Liver (tissue), 9 donors: ENCODE results near the gene TRAK1. TPM values are rescaled to one million over a fixed set of nuclear protein-coding genes. Genes with fewer than 3 reads are reported as not detected.

ENCODE experiments used
- DNase-seq: peaks from one replicate; pipeline ENCODE4 v3.0.0-alpha.2; 2017; ENCODE audit warnings: low spot score
- H3K27ac ChIP-seq, 2 donors: one replicate each; pipeline ENCODE4 v1.7.0; 2013; ENCODE audit warnings: inconsistent platforms in 2 of 2, low read length in 2 of 2, control low read depth in 1 of 2, low read depth in 1 of 2, mild to moderate bottlenecking in 1 of 2
- H3K27me3 ChIP-seq, 4 donors: one replicate each; pipeline versions ENCODE4 v1.6.1 to v1.7.0; 2013; ENCODE audit warnings: low read length in 3 of 4, inconsistent platforms in 1 of 4, mild to moderate bottlenecking in 1 of 4, moderate library complexity in 1 of 4; ENCODE audit not compliant: control insufficient read depth in 4 of 4, insufficient read depth in 4 of 4
- H3K36me3 ChIP-seq, 4 donors: one replicate each; pipeline versions ENCODE4 v1.6.1 to v1.7.0; 2013; ENCODE audit warnings: low read length in 3 of 4, mild to moderate bottlenecking in 3 of 4, low read depth in 1 of 4, moderate library complexity in 1 of 4; ENCODE audit not compliant: control insufficient read depth in 4 of 4, insufficient read depth in 3 of 4
- H3K4me1 ChIP-seq, 4 donors: one replicate each; pipeline versions ENCODE4 v1.6.1 to v1.7.0; 2013; ENCODE audit warnings: low read length in 3 of 4, mild to moderate bottlenecking in 3 of 4, moderate library complexity in 1 of 4; ENCODE audit not compliant: control insufficient read depth in 4 of 4, insufficient read depth in 4 of 4
- H3K4me3 ChIP-seq, 3 donors: one replicate each; pipeline versions ENCODE4 v1.6.1 to v1.7.0; 2013; ENCODE audit warnings: low read length in 3 of 3, control low read depth in 1 of 3, low read depth in 1 of 3, mild to moderate bottlenecking in 1 of 3
- H3K9ac ChIP-seq, 2 donors: one replicate each; pipeline ENCODE4 v1.7.0; 2013; ENCODE audit warnings: low read length in 2 of 2, mild to moderate bottlenecking in 2 of 2, moderate library complexity in 2 of 2, control low read depth in 1 of 2, low read depth in 1 of 2
- H3K9me3 ChIP-seq, 4 donors: one replicate each; pipeline versions ENCODE4 v1.6.1 to v1.7.0; 2013; ENCODE audit warnings: low read length in 3 of 4; ENCODE audit not compliant: control insufficient read depth in 4 of 4
- EGR1 ChIP-seq, 2 donors: IDR thresholded peaks; 2 replicates each; pipeline ENCODE4 v1.6.1; 2016 to 2018; ENCODE audit warnings: antibody characterized with exemption in 2 of 2, low read depth in 2 of 2
- FOXA1 ChIP-seq: IDR thresholded peaks from 2 replicates; pipeline ENCODE4 v1.6.1; 2016; ENCODE audit warnings: antibody characterized with exemption
- HNF4A ChIP-seq, 2 donors: conservative IDR thresholded peaks; 2 replicates each; pipeline ENCODE4 v1.6.1; 2016; ENCODE audit warnings: antibody characterized with exemption in 2 of 2, mild to moderate bottlenecking in 2 of 2
- HNF4G ChIP-seq: IDR thresholded peaks from 2 replicates; pipeline ENCODE4 v1.6.1; 2016; ENCODE audit warnings: antibody characterized with exemption
- JUND ChIP-seq, 2 donors: IDR thresholded peaks; 2 replicates each; pipeline ENCODE4 v1.6.1; 2016; ENCODE audit warnings: antibody characterized with exemption in 2 of 2
- NR2F2 ChIP-seq: IDR thresholded peaks from 2 replicates; pipeline ENCODE4 v1.6.1; 2016; ENCODE audit warnings: antibody characterized with exemption
- RAD21 ChIP-seq, 2 donors: IDR thresholded peaks; 2 replicates each; pipeline ENCODE4 v1.6.1; 2016; ENCODE audit warnings: antibody characterized with exemption in 2 of 2, mild to moderate bottlenecking in 2 of 2
- RXRA ChIP-seq, 2 donors: IDR thresholded peaks; 2 replicates each; pipeline ENCODE4 v1.6.1; 2017 to 2018; ENCODE audit warnings: antibody characterized with exemption in 2 of 2, mild to moderate bottlenecking in 1 of 2
- SP1 ChIP-seq: IDR thresholded peaks from 2 replicates; pipeline ENCODE4 v1.6.1; 2018; ENCODE audit warnings: antibody characterized with exemption, mild to moderate bottlenecking
- TAF1 ChIP-seq: conservative IDR thresholded peaks from 2 replicates; pipeline ENCODE4 v1.6.1; 2016; ENCODE audit warnings: antibody characterized with exemption, mild to moderate bottlenecking
- YY1 ChIP-seq: IDR thresholded peaks from 2 replicates; pipeline ENCODE4 v1.6.1; 2016; ENCODE audit warnings: antibody characterized with exemption, mild to moderate bottlenecking
- WGBS: extraction: QIAGEN DNeasy Blood & Tissue Kit; methylation state at CpG from one replicate; pipeline ENCODE4 v1.1.7; 2013; 5-methylcytosine and 5-hydroxymethylcytosine counted together
- polyA plus RNA-seq, 2 donors: library from polyadenylated mRNA; stranded (reverse) in 1 of 2; unstranded in 1 of 2; fragments of 200-250 nt in 1 of 2; fragments of >200 nt in 1 of 2; fragmentation: Nextera tagmentation in 1 of 2; extraction: Ambion mirVana in 1 of 2; gene quantifications; one replicate each; pipeline versions ENCODE4 v1.2.1 to v1.2.3, GENCODE V29; 2013 to 2015
- total RNA-seq, 2 donors: library from RNA; depleted of rRNA; stranded (reverse); fragments of >200 nt; gene quantifications; one replicate each; pipeline ENCODE4 v1.2.3, GENCODE V29; 2014
- TF ChIP-seq, protein P1 (sequence below): IDR thresholded peaks from 2 replicates; pipeline ENCODE4 v1.6.1; 2016; ENCODE audit warnings: antibody characterized with exemption
- TF ChIP-seq, protein P2 (sequence below): IDR thresholded peaks from 2 replicates; pipeline ENCODE4 v1.6.1; 2016; ENCODE audit warnings: antibody characterized with exemption, mild to moderate bottlenecking
- TF ChIP-seq, protein P3 (sequence below): IDR thresholded peaks from 2 replicates; pipeline ENCODE4 v1.6.1; 2016; ENCODE audit warnings: antibody characterized with exemption
- TF ChIP-seq, protein P4 (sequence below): fragments of 150-350 bp; IDR thresholded peaks from 2 replicates; pipeline ENCODE4 v1.5.1; 2017; ENCODE audit warnings: improper control_type of control experiment, low read depth, low read length; ENCODE audit not compliant: missing input control
- donor health status: healthy.
- donor health status: healthy.
- donor health status: healthy.
- donor health status: healthy.
- donor health status: healthy.

TRAK1 gene
- total and polyA plus RNA-seq, 4 donors, result 3.4 to 21.7 (median 8.6) TPM

DNA sequence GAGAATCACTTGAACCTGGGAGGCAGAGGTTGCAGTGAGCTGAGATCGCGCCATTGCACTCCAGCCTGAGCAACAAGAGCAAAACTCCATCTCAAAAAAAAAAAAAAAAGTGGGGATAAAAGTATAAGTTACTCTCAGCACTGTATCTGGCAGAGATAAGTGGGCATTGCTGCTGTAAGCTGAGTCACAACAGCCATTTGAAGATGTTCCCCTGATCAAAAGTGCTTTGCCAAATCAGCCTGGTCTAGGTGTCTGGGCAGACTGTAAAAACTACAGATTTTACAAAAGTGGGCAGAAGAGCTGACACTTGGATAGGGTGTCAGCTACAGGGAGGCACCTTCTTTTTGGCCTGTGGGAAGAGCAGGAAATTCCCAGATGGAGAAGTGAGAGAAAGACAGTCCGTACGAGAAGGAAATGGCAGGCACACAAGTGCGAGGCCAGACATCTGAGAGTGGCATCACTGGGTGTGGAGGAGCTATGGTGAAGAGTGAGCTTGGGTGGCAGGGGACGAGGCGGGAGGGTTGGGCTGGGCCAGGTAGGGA lies 78.5 kb downstream of the TRAK1 start:
- Histone ChIP-seq H3K4me3 (no peak overlapping the region), H3K9ac (no peak overlapping the region), H3K36me3 (no peaks in the 10 kb centered on the region), H3K27ac (no peak overlapping the region), H3K9me3 (no peaks in the 10 kb centered on the region), H3K4me1 (peaks cover 0 to 1% (median 0%) of the 10 kb centered on the region in 4 donors), H3K27me3 (no peaks in the 10 kb centered on the region)
- no peak for DNase-seq
- 91% methylated on average over 7 of the region's 7 CpGs for WGBS
- TF ChIP-seq NR2F2, result no peak
- TF ChIP-seq, protein P1, sequence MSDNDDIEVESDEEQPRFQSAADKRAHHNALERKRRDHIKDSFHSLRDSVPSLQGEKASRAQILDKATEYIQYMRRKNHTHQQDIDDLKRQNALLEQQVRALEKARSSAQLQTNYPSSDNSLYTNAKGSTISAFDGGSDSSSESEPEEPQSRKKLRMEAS, result no peak
- TF ChIP-seq RAD21 (IDR thresholded peaks at IDR 0.05), result no peak
- no peak for TF ChIP-seq RXRA (IDR thresholded peaks at IDR 0.05)

DNA sequence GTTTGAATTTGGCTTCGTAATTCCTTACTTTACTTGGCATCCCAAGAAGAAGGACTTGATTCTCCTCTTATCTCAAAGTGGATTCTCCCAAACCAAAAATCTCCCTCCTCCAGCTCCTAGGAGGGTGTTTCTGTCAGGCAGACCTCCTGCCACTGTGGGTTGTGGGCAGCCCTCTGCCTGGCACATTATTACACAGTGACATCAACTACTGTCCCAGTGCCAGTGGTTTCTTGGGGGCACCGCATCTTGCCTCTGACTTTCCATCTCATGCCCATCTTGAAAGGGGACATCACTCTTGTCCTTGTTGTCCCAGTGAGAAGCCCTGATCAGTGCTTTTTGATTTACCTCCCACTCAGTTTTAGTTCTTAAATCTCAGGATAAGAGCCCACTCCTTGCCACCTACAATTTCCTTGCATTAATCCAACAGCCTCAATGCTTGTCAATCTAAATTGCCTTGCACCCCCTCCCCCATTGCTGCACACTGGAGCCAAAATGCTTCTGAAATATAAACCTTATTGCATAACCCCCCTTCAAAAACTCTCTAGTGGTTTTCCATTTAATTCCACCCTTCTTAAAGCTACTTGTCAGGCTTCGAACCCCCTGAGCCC lies 81.0 kb downstream of the TRAK1 start:
- Histone ChIP-seq H3K36me3 (no peaks in the 10 kb centered on the region), H3K9ac (no peak overlapping the region), H3K4me3 (no peak overlapping the region), H3K27ac (no peak overlapping the region), H3K4me1 (no peaks in the 10 kb centered on the region), H3K9me3 (no peaks in the 10 kb centered on the region), H3K27me3 (no peaks in the 10 kb centered on the region)
- DNase-seq, result no peak
- WGBS, result 98% methylated on average over 3 of the region's 3 CpGs
- TF ChIP-seq RAD21 (IDR thresholded peaks at IDR 0.05), result no peak

DNA sequence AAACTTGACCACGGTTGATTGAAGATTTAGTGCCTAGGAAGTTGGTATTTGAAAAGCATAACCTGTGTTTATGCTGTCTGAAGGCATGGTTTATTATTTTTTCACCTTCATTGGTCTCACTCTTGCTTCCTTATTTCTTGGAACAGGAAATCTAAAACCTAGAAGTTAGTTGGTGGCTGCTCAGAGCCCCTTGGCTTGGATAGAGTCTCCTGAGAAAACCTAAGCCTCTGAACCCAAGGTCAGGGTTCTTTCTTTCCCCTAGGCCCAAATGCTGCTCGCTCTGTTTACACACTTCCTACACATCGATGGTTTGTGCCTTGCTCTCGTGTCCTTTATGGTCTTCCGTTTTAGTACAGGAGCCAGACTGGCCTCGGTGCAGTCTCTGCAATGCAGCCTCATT lies 82.2 kb downstream of the TRAK1 start:
- H3K9me3 ChIP-seq, result no peaks in the 10 kb centered on the region
- no peak for DNase-seq
- 74% methylated on average over 6 of the region's 6 CpGs for WGBS
- H3K36me3 ChIP-seq, result peaks cover 0 to 4% (median 0%) of the 10 kb centered on the region in 4 donors
- H3K4me3 ChIP-seq, result no peak overlapping the region
- H3K4me1 ChIP-seq, result peaks cover 0 to 2% (median 0%) of the 10 kb centered on the region in 4 donors
- no peak overlapping the region for H3K27ac ChIP-seq
- no peak for TF ChIP-seq NR2F2
- no peak for TF ChIP-seq YY1
- TF ChIP-seq HNF4A (conservative IDR thresholded peaks at IDR 0.05), result no peak
- no peak for TF ChIP-seq EGR1 (IDR thresholded peaks at IDR 0.05; ENCODE audit: low read depth in 2 of 2)
- TF ChIP-seq, protein P1, result no peak
- TF ChIP-seq RXRA (IDR thresholded peaks at IDR 0.05), result no peak
- no peak for TF ChIP-seq FOXA1
- no peak for TF ChIP-seq RAD21 (IDR thresholded peaks at IDR 0.05)
- TF ChIP-seq TAF1, result no peak
- TF ChIP-seq HNF4G, result no peak
- TF ChIP-seq, protein P2, sequence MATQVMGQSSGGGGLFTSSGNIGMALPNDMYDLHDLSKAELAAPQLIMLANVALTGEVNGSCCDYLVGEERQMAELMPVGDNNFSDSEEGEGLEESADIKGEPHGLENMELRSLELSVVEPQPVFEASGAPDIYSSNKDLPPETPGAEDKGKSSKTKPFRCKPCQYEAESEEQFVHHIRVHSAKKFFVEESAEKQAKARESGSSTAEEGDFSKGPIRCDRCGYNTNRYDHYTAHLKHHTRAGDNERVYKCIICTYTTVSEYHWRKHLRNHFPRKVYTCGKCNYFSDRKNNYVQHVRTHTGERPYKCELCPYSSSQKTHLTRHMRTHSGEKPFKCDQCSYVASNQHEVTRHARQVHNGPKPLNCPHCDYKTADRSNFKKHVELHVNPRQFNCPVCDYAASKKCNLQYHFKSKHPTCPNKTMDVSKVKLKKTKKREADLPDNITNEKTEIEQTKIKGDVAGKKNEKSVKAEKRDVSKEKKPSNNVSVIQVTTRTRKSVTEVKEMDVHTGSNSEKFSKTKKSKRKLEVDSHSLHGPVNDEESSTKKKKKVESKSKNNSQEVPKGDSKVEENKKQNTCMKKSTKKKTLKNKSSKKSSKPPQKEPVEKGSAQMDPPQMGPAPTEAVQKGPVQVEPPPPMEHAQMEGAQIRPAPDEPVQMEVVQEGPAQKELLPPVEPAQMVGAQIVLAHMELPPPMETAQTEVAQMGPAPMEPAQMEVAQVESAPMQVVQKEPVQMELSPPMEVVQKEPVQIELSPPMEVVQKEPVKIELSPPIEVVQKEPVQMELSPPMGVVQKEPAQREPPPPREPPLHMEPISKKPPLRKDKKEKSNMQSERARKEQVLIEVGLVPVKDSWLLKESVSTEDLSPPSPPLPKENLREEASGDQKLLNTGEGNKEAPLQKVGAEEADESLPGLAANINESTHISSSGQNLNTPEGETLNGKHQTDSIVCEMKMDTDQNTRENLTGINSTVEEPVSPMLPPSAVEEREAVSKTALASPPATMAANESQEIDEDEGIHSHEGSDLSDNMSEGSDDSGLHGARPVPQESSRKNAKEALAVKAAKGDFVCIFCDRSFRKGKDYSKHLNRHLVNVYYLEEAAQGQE, result no peak
- TF ChIP-seq, protein P3, sequence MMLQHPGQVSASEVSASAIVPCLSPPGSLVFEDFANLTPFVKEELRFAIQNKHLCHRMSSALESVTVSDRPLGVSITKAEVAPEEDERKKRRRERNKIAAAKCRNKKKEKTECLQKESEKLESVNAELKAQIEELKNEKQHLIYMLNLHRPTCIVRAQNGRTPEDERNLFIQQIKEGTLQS, result no peak
- no peak for TF ChIP-seq JUND (IDR thresholded peaks at IDR 0.05)
- no peak for TF ChIP-seq SP1
- TF ChIP-seq, protein P4, sequence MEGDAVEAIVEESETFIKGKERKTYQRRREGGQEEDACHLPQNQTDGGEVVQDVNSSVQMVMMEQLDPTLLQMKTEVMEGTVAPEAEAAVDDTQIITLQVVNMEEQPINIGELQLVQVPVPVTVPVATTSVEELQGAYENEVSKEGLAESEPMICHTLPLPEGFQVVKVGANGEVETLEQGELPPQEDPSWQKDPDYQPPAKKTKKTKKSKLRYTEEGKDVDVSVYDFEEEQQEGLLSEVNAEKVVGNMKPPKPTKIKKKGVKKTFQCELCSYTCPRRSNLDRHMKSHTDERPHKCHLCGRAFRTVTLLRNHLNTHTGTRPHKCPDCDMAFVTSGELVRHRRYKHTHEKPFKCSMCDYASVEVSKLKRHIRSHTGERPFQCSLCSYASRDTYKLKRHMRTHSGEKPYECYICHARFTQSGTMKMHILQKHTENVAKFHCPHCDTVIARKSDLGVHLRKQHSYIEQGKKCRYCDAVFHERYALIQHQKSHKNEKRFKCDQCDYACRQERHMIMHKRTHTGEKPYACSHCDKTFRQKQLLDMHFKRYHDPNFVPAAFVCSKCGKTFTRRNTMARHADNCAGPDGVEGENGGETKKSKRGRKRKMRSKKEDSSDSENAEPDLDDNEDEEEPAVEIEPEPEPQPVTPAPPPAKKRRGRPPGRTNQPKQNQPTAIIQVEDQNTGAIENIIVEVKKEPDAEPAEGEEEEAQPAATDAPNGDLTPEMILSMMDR, result no peak
- H3K9ac ChIP-seq, result no peak overlapping the region
- H3K27me3 ChIP-seq, result no peaks in the 10 kb centered on the region
